GM21529 (cell line): Measurements from ENCODE around the gene CCDC187.
"Not testable (repeated sequence)": the region's sequence is repeated elsewhere in the genome, so short reads cannot be mapped to it uniquely, and the experiment has no call there.

Experiments used
- ATAC-seq: cut with Tn5 transposase; IDR thresholded peaks from one replicate; pipeline ENCODE4 v1.9.1; 2021; ENCODE audit not compliant: unreplicated experiment

The CCDC187 gene

GRCh38 chr9:136273244-136273865 lies 30.5 kb downstream of the CCDC187 start:
- no peak for ATAC-seq

DNA sequence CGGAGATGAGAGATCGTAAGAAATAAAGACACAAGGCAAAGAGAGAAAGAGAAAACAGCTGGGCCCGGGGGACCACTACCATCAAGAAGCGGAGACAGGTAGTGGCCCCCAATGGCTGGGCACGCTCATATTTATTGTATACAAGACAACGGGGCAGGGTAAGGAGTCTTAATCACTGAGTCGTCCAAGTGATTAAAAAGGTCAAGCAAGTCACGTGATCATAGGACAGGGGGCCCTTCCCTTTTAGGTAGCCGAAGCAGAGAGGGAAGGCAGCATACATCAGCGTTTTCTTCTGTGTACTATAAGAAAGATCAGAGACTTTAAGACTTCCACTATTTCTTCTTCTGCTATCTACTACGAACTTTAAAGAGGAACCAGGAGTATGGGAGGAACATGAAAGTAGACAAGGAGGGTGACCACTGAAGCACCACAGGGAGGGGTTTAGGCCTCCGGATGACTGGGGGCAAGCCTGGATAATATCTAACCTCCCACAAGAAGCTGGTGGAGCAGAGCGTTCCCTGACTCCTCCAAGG lies 33.7 kb downstream of the CCDC187 start:
- ATAC-seq, result no peak

GRCh38 chr9:136268735-136269134 lies 35.2 kb downstream of the CCDC187 start:
- no peak for ATAC-seq

GRCh38 chr9:136268318-136268717 lies 35.6 kb downstream of the CCDC187 start:
- no peak for ATAC-seq

DNA sequence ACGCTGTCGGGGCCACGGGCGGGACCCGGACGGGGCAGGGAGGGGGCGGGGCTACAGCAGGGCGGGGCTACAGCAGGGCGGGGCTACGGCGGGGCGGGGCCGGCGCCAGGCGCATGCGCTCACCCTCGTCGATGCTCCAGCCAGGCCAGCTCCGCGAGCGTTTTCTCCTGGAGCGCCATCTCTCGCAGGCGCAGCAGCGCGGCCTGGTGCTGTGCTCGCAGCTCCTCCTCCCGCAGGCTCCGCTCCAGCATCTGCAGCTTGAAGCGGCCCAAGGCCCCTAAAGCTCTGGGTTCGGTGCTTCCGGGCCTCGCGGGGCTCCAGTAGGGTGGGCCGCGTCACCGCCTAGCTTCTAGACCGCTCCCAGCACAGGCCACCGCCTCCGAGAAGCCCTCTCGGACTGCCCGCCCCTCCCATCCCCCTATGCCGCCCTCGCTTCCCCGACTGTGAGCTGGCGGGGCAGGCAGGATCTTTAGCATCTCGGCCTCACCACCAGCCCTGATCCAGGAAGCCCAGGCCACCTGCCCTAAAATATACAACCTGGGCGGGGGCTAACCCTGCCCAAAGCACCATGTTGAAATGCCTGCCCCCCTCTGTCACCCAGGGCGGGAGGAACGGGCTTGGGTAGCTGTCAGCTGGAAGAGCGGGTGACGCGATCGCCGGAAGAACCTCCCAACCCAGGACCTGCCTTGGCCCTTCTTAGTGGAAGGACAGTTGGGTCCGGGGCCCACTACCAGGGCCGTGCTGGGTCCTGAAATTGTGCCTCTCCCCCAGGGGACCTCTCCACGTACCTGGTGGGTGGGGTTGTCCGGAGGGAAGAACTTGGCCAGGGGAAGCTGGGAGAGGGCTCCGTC lies 36.4 kb downstream of the CCDC187 start:
- peak; percentile 68 for ATAC-seq

DNA sequence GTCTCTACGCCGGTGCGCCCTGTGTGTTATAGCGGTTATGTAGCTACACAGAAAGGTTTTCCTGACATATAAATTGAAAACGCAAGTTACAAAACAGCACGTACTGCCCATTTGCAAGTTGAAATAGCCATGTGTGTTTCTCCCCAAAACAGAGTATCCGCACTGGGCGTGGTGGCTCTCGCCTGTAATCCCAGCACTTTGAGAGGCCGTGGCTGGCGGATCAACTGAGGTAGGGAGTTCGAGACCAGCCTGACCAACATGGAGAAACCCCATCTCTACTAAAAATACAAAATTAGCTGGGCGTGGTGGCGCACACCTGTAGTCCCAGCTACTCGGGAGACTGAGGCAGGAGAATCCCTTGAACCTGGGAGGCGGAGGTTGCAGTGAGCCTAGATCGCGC lies 37.3 kb downstream of the CCDC187 start:
- not testable (repeated sequence) for ATAC-seq

DNA sequence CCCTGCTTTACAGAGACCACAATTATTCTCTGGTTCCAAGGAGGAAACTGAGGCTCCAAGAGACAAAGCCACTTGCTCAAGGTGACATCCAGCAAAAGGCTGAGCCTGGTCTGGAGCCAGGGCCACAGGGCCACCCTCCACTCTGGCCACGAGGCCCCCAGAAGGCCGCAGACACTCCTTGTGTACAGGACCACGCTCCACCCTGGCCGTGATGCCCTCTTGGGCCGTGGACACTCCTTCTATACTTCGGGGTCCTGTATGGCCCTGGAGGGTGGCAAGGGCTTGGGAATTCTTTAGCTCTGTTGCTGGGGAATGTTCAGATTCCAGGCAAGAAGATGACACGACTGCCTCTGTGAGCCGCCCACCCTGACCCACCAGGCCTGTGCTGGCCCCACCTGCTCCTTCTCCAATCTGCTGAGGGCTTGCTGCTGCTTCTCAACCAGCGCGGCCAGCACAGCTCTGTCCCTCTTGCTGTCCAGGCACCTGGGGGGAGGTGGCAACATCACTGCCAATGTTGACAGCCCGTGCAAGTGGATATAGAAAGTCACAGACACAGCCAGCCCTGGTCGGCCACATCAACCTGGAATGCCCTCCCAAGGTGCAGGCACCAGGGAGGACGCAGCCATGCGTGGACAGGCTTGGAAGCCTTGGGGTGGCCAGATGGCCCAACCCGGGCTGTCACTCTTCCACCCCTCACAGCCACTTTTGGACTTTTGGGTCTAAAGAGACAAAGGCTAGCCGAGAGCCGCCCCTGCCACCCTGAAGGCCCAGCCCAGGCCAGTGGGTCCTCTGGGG lies 38.1 kb downstream of the CCDC187 start:
- no peak for ATAC-seq

DNA sequence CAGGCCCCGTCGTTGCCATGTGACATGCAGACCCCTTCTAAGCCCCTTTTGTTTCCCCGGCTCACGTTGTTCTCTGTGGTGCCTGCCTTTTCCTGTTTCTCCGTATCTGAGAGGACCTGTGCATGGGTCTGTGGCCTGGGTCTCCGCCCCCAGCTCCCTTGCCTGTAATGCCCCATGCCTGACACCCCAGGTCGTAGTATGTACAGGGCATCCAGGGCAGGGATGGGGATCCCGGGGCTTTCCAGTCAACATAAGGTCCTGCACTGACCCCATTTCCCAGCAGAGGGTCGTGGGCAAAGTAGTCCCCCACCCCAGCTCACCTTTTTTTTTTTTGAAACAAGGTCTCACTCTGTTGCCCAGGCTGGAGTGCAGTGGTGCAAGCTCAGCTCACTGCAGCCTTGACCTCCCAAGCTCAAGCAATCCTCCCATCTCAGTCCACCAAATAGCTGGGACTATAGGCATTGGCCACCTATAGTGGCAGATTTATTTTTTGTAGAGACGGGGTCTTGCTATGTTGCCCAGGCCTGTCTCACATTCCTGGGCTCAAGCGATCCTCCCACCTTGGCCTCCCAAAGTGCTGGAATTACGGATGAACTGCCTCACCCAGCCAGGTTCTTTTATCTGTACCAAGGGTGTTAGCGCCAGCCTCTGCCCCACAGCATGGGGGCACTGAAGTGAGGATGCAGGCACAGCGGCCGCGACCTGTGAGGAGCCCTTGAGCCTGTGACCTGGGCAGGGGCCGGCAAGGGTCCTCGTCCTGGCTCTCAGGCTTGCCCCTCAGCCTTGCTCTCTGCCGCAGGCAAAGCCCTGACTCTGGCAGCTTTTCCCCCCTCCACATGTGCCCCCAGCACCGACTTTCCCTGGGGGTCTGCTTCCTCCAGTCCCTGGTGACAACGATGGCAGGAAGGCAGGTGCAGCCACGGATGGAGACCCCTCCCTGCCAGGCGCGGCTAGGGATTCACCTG lies 39.2 kb downstream of the CCDC187 start:
- no peak for ATAC-seq

- ATAC-seq, result no peak
Observed at GRCh38 chr9:136264031-136264430, 39.9 kb downstream of the CCDC187 start.

DNA sequence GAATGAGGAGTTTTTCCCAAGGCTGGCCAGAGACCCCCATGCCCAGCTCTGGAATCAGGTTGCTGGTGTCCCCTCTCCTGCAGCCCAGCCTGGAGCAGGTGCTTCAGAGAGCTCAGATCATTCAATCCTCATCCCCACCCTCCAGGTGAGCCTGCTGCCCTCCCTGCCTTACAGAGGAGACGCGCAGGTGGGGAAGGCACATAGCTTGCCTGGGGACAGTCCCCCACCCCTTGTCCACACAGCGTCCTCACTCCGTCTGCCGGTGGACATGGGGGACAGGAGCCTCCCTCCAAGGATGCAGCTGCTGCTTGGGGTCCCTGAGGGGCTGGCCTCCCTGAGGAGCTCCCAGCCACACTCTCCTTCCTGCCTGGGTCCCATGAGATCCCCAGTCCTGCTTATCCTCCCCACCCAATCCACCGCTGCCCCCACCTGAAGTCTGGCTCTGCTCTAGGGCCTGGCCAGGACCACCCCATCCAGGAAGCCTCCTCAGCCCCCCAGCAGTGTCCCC lies 41.2 kb downstream of the CCDC187 start:
- no peak for ATAC-seq

DNA sequence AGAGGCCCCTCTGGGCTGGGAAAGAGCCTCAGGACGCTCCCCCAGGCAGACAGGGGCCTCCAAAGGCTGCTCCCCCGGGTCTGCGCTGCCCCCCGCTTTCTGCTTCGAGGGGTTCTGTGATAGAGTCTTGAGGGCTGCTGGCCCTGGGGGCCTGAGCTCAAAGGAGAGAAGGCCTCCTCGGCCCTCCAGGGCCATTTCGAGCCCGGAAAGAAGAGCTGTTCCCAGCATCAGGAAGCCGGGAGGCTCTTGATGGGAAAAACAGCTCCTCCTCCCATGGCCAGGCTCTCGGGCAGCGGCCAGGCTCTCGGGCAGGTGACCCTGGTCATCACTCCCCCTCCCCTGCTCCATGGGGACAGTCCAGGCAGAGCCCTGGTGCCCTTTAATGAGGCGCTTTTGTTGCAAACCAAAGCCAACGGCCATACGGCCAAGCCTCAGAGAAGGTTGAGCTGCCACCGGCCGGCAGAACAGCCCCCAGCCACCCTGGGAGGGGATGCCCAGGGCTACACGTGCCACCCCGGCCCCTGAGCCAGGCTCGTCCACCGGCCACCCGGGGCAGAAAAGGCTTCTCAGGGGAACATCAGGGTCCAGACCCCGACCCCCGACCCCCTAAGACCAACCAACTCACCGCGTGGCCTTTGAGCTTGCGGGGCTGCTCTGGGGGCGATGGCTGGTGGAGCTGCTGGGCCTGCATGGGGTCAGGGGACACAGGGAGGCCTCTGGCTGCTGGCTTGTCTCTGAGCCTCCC lies 42.0 kb downstream of the CCDC187 start:
- ATAC-seq, result no peak

DNA sequence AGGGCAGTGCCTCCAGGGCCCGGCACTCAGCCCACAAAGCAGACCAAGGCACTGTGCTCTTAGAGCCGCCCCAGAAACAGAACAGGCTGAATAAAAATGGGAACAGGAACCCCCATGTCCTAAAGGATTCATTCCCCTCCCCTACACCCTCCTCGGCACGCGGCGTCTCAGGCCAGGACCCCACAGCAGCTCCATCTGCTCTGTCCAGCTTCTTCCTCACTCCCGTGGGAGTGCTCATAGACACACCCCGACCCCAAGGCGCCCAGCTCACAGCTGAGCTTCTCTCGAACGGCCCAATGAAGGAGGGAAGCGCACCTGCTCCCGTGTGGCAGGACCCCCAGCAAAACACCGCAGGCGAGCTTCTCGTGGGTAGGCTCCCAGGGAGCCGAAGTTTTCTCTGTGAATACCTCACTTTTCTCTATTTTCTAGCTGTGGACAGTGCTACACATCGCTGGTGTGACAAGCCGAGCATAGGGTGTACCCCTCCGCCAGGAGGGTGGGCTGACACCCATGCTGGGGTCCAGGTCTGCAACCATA lies 42.9 kb downstream of the CCDC187 start:
- no peak for ATAC-seq

- no peak for ATAC-seq
Observed at GRCh38 chr9:136260521-136260920, 43.4 kb downstream of the CCDC187 start.

- ATAC-seq, result no peak
Observed at GRCh38 chr9:136259836-136260235, 44.1 kb downstream of the CCDC187 start.

DNA sequence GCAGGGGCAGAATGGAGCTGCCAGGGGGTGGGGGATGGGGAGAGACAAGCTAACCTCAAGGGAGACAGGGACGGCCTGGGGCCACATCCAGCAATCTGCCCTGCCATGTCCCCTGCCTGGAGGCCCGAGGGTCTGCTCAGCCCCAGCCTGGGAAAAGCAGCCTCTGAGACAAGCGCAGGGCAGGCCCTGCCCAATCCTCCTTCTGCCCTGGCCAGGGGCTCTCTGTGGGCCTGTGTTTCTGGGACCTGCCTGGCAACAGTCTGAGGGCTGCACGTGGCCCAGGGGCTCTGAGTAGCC lies 44.4 kb downstream of the CCDC187 start:
- ATAC-seq, result no peak

GRCh38 chr9:136258786-136259516 lies 44.9 kb downstream of the CCDC187 start:
- ATAC-seq, result no peak

DNA sequence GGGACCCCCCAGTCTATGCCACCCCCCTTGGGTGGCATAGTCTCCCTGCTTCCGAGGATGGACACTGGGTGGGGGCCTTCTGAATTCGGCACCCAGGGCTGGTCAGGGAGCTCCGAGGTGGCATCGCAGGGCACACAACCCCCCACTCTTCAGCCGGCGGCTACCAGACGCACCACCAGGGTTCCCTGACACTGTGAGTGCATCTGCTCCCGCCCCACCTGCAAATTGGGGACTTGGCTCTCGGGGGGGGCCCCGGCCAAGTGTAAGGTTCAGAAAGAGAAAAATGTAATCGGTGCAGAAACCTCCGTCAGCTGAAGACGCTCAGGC lies 45.6 kb downstream of the CCDC187 start:
- ATAC-seq, result no peak

GRCh38 chr9:136257381-136258298 lies 46.3 kb downstream of the CCDC187 start:
- ATAC-seq, result no peak
